Hepatocyte (in vitro differentiated cells): ENCODE data around the gene GPX8. TPM values are rescaled to one million over a fixed set of nuclear protein-coding genes. Genes with fewer than 3 reads are reported as not detected.

ENCODE experiments used
- DNase-seq: peaks from one replicate; pipeline ENCODE4 v3.0.0-alpha.2; 2016; ENCODE audit warnings: low spot score
- H2AFZ ChIP-seq: fragments of 200-600 bp; sonication (generic); 2 replicates; pipeline ENCODE4 v1.6.0; 2016; ENCODE audit warnings: antibody characterized with exemption, mild to moderate bottlenecking
- H3K27ac ChIP-seq: fragments of 200-600 bp; sonication (generic); 2 replicates; pipeline ENCODE4 v1.5.1; 2016; ENCODE audit warnings: mild to moderate bottlenecking
- H3K27me3 ChIP-seq: fragments of 200-600 bp; sonication (generic); 2 replicates; pipeline ENCODE4 v1.6.1; 2016
- H3K36me3 ChIP-seq: fragments of 200-600 bp; sonication (generic); replicated peaks from 2 replicates; pipeline ENCODE4 v1.5.1; 2016; ENCODE audit warnings: low read depth; ENCODE audit not compliant: insufficient read depth
- H3K4me1 ChIP-seq: fragments of 200-600 bp; sonication (generic); 2 replicates; pipeline ENCODE4 v1.5.1; 2016; ENCODE audit warnings: mild to moderate bottlenecking, moderate library complexity; ENCODE audit not compliant: insufficient read depth
- H3K4me2 ChIP-seq: fragments of 200-600 bp; sonication (generic); 2 replicates; pipeline ENCODE4 v1.6.0; 2016
- H3K4me3 ChIP-seq: fragments of 200-600 bp; sonication (generic); 2 replicates; pipeline ENCODE4 v1.5.1; 2016; ENCODE audit warnings: mild to moderate bottlenecking
- H3K79me2 ChIP-seq: fragments of 200-600 bp; sonication (generic); 2 replicates; pipeline ENCODE4 v1.6.0; 2017; ENCODE audit warnings: mild to moderate bottlenecking
- H3K9me2 ChIP-seq: fragments of 200-600 bp; sonication (generic); replicated peaks from 2 replicates; pipeline ENCODE4 v1.6.0; 2017; ENCODE audit warnings: mild to moderate bottlenecking; ENCODE audit not compliant: insufficient read depth
- H3K9me3 ChIP-seq: fragments of 200-600 bp; sonication (generic); 2 replicates; pipeline ENCODE4 v1.5.1; 2016; ENCODE audit warnings: low read depth, mild to moderate bottlenecking
- H4K20me1 ChIP-seq: fragments of 200-600 bp; sonication (generic); 2 replicates; pipeline ENCODE4 v1.6.0; 2016; ENCODE audit warnings: mild to moderate bottlenecking; ENCODE audit not compliant: insufficient read depth, poor library complexity, severe bottlenecking
- CTCF ChIP-seq: fragments of 200-600 bp; sonication (generic); IDR thresholded peaks from 2 replicates; pipeline ENCODE4 v1.5.1; 2016; ENCODE audit warnings: antibody characterized with exemption, mild to moderate bottlenecking; ENCODE audit not compliant: poor library complexity
- EZH2 ChIP-seq: fragments of 200-600 bp; sonication (generic); IDR thresholded peaks from 2 replicates; pipeline ENCODE4 v1.6.1; 2016; ENCODE audit warnings: antibody characterized with exemption, mild to moderate bottlenecking, borderline replicate concordance
- EZH2phosphoT487 ChIP-seq: fragments of 200-600 bp; sonication (generic); IDR thresholded peaks from one replicate; pipeline ENCODE4 v1.6.1; 2018; ENCODE audit warnings: antibody characterized with exemption, mild to moderate bottlenecking, low read depth, moderate library complexity; ENCODE audit not compliant: unreplicated experiment, severe bottlenecking
- WGBS: methylation state at CpG from one replicate; pipeline ENCODE4 v1.1.6; 2016; ENCODE audit warnings: low lambda C conversion rate; ENCODE audit errors: missing lambda C conversion rate; 5-methylcytosine and 5-hydroxymethylcytosine counted together
- polyA plus RNA-seq: library from polyadenylated mRNA; unstranded; fragments of >200 nt; fragmentation: Nextera tagmentation; extraction: Ambion mirVana; gene quantifications from 2 replicates; pipeline ENCODE4 v1.2.1, GENCODE V29; 2016
- total RNA-seq: library from RNA; depleted of rRNA; stranded (reverse); fragments of >200 nt; gene quantifications from 2 replicates; pipeline ENCODE4 v1.2.3, GENCODE V29; 2014

The GPX8 gene
- total RNA-seq = 178 and 196 TPM in 2 replicates
- 134 and 143 TPM in 2 replicates for polyA plus RNA-seq

DNA sequence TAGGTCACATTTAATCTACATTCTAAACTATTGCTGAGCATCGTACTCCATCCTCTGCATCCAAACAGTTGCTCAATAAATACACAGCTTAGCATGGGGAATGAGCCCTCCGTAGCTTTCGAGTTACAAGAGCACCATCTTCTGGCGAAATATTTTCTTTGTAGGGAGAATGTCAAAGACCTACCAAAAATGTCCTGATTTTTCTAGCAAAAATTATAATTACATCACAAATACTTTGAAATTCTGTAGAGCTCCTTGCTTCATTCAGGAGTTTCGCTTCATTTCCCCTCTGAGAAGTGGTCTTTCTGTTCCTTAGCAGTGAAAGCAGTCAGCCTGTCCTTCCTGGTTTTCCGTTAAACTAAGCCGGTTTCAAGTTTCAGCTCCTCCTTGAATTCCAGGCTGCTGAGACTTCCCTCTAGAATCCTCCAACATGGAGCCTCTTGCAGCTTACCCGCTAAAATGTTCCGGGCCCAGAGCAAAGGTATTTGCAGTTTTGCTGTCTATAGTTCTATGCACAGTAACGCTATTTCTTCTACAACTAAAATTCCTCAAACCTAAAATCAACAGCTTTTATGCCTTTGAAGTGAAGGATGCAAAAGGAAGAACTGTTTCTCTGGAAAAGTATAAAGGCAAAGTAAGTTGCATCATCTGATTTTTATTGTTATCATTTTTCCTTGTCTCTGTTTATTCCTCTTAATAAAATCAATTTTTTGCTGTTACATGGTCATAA lies at the start of gene GPX8:
Gene GPX8 (plus strand): TSS at position 409 of the 730 bp plus-strand sequence. CDS start 22 bp downstream, at position 431.
- peak within 1 kb of the TSS; percentile 74 for H3K4me2 ChIP-seq
- H3K79me2 ChIP-seq = peaks cover 17% of the 10 kb centered on the region
- no peaks in the 10 kb centered on the region for H3K27me3 ChIP-seq
- TF ChIP-seq EZH2phosphoT487 = no peak
- TF ChIP-seq CTCF = peak; percentile 93
- peaks cover 13% of the 10 kb centered on the region for H4K20me1 ChIP-seq
- H3K36me3 ChIP-seq = no peaks in the 10 kb centered on the region
- no peaks in the 10 kb centered on the region for H3K9me2 ChIP-seq
- peaks cover 11% of the 10 kb centered on the region for H3K4me1 ChIP-seq
- WGBS = 1% methylated on average over 10 of the region's 10 CpGs
- H3K27ac ChIP-seq = peak within 1 kb of the TSS; percentile 91
- H3K4me3 ChIP-seq = peak within 1 kb of the TSS; percentile 43
- no peaks in the 10 kb centered on the region for H3K9me3 ChIP-seq
- H2AFZ ChIP-seq = peak within 1 kb of the TSS; percentile 66
- DNase-seq = peak; percentile 79

DNA sequence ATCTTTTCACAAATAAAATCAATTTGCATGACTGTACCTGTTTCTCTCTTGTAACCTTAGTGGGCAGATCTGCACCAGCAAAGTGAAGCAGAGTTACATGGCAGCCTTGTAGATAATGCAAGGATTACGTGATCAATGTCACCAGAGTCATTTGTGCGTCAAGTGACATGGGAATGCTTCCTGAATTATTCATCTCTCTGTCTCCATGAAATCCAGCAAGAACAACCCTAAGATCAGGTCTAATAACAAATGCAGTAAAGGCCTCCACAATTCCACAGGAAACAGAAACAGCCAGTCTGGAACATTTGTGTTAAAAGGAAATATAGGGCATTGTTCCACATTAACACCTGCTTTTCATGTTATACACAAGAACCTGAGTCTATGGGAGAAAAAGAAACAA lies 49.8 kb upstream of the GPX8 start:
- 96% methylated on average over 2 of the region's 2 CpGs for WGBS
- Histone ChIP-seq H3K4me1 (no peaks in the 10 kb centered on the region), H3K9me3 (no peaks in the 10 kb centered on the region), H3K36me3 (no peaks in the 10 kb centered on the region), H3K79me2 (no peaks in the 10 kb centered on the region), H3K9me2 (no peaks in the 10 kb centered on the region), H3K4me2 (no peak overlapping the region), H3K27me3 (no peaks in the 10 kb centered on the region), H3K4me3 (no peak overlapping the region), H2AFZ (no peak overlapping the region), H4K20me1 (no peaks in the 10 kb centered on the region), H3K27ac (no peak overlapping the region)
- no peak for TF ChIP-seq CTCF
- TF ChIP-seq EZH2phosphoT487 = no peak
- no peak for TF ChIP-seq EZH2
- no peak for DNase-seq

DNA sequence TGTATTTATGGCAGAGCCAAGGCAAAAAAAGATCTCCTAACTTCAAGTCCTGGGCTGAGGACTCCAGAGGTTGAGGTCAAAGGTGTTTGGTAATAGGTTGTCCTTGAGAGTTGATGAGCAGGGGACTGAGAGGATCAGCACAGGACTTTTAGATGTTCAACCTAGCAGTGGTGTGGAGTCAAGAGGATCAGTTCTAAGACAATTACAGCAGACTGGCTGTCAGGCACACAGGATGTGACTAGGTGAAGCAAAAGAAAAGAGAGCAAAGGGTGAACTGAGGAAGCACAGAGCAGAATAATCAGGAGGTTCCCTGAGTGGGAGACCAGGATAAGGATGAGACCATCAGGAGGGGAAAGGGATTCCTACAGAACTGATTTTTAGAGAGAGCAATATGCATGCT lies 46.6 kb upstream of the GPX8 start:
- Histone ChIP-seq H3K4me3 (no peak overlapping the region), H3K36me3 (no peaks in the 10 kb centered on the region), H3K4me2 (no peak overlapping the region), H3K9me2 (no peaks in the 10 kb centered on the region), H3K4me1 (no peaks in the 10 kb centered on the region), H3K27ac (no peak overlapping the region), H3K9me3 (no peaks in the 10 kb centered on the region), H4K20me1 (no peaks in the 10 kb centered on the region), H2AFZ (no peak overlapping the region), H3K27me3 (no peaks in the 10 kb centered on the region), H3K79me2 (no peaks in the 10 kb centered on the region)
- TF ChIP-seq CTCF (no peak), EZH2phosphoT487 (no peak), EZH2 (no peak)
- no peak for DNase-seq
